ENCODE results near the gene MTMR12.
"Not testable (repeated sequence)": the region's sequence is repeated elsewhere in the genome, so short reads cannot be mapped to it uniquely, and the experiment has no call there.

MTMR12 gene

GRCh38 chr5:32297181-32298058 lies 15.3 kb downstream of the MTMR12 start:
- no peak for DNase-seq

DNA sequence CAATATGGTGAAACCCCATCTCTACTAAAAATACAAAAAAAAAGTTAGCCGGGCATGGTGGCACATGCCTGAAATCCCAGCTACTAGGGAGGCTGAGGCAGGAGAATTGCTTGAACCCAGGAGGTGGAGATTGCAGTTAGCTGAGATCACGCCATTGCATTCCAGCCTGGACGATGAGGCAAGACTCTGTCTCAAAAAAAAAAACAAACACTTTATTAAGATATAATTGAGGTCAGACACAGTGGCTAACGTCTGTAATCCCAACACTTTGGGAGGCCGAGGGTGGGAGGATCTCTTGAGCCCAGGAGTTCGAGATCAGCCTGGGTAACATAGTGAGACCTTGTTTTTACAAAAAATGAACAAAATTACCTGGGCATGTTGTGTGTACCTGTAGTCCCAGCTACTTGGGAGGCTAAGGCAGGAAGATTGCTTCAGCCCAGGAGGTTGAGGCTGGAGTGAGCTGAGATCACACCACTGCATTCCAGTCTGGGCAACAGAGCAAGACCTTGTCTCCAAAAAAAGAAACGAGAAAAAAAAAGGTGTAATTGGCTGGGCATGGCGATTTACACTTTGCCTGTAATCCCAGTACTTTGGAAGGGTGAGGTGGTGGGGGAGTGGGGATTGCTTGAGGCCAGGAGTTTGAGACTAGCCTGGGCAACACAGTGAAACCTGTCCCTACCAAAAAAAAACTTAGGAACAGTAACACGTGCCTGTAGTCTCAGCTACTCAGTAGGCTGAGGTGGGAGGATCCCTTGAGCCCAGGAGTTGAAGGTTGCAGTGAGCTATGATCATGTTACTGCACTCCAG lies 16.6 kb downstream of the MTMR12 start:
- DNase-seq, result not testable (repeated sequence)

- DNase-seq, result no peak
Observed at GRCh38 chr5:32291591-32291990, 21.1 kb downstream of the MTMR12 start.

DNA sequence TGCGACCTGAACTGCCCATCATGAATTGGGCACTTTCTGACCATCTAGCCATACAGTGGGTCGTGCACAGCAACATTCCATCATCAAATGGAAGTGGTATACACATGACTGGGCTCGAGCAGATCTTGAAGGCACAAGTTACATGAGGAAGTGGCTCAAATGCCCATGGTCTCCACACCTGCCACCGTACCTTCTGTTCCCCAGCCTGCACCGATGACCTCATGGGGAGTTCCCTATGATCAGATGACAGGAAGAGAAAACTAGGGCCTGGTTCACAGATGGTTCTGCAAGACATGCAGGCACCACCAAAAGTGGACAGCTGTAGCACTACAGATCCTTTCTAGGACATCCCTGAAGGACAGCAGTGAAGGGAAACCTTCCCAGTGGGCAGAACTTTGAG lies 21.8 kb downstream of the MTMR12 start:
- peak in 1 of 2 donors; percentile 59 for DNase-seq

- not testable (repeated sequence) for DNase-seq
Observed at GRCh38 chr5:32290501-32290900, 22.2 kb downstream of the MTMR12 start.

GRCh38 chr5:32289986-32290385 lies 22.8 kb downstream of the MTMR12 start:
- DNase-seq, result not testable (repeated sequence)

DNA sequence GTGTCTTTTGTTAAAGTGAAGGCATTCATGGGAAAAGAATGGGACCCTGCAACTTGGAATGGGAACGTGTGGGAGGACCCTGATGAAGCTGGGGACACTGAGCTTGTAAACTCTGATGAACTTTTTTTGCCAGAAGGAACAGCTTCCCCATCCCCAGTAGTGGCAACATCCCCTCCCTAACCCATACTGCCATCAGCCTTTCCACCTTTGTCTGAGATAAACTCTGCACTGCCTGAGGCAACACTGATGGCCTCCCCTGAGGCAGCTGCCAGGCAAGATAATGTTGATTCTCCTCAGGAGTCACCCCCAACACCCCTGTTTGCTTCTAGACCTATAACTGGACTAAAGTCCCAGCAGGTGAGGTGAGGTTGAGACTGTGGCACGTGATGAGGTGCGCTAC lies 24.6 kb downstream of the MTMR12 start:
- not testable (repeated sequence) for DNase-seq

DNA sequence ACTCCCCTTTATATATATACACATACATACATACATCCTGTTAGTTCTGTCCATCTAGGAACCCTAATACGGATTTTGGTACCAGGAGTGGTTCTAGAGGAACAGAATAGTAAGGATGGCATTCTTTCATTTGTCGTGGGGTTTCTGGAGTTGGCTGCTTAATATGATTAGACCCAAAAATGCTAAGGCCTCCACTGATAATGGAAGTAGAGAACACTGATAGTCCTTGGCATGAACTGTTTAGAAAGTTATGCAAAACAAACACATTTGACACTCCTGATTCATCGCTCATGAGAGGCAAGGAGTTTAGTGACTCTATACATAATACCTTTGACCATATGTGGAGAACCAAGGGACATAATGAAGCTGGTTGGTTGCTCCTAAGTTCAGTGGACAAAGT lies 25.2 kb downstream of the MTMR12 start:
- not testable (repeated sequence) for DNase-seq

GRCh38 chr5:32285510-32286138 lies 27.1 kb downstream of the MTMR12 start:
- no peak for DNase-seq

- peak in 1 of 2 donors; percentile 15 for DNase-seq
Observed at GRCh38 chr5:32283539-32284377, 29.0 kb downstream of the MTMR12 start.

- no peak for DNase-seq
Observed at GRCh38 chr5:32283061-32283460, 29.7 kb downstream of the MTMR12 start.

DNA sequence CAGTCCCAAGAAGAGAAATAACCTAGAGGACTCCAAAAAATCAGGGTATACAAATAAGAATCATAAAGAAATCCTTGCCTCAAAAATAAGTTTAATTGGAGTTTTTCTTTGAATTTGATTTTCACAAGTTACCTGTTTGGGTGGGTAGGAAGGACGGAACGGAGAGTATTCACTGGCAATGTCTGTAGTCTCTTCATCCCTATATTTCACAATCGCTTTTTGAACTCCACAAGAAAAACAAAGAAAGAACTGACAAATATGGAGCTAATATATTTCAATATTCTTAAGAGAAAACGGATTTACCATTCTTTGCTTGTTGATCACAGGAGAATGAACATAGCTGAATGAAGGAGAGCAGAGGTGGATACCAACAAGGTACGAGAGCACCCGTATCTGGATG lies 30.1 kb downstream of the MTMR12 start:
- DNase-seq, result no peak

- not testable (repeated sequence) for DNase-seq
Observed at GRCh38 chr5:32281378-32282133, 31.2 kb downstream of the MTMR12 start.

DNA sequence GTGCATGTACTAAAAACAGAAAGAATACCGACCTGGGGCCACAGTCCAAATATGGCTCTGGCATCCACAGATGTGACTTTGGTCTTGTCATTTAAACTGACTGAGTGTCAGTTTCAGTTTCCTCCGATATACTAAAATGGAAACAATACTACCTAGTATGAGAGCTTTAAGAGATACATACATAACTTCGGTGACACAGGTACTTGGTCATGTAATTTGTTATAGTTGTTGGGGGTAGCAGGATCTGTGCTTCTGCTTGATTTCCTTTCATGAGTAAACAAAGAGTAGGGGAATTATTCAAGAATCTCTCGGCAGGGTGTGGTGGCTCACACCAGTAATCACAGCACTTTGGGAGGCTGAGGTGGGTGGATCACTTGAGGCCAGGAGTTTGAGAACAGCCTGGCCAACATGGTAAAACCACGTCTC lies 32.1 kb downstream of the MTMR12 start:
- DNase-seq, result peak in 1 of 2 donors; percentile 25

DNA sequence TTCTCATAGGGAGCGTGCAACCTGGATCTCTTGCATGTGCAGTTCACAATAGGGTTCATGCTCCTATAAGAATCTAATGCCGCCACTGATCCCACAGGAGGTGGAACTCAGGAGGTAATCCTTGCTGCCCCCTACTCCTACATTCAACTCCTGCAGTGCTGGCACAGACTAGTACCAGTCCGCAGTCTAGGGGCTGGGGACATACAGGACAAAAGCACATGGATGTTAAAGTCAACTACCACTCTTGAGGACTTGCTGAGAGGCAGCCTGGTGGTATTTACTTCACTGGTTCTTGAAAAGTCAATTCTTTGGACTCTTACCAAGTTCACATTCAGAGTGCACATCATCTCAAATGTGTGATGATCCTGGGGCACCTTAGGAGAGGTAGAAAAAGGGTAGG lies 33.0 kb downstream of the MTMR12 start:
- no peak for DNase-seq

GRCh38 chr5:32279223-32279622 lies 33.5 kb downstream of the MTMR12 start:
- DNase-seq, result no peak

- DNase-seq, result peak; percentile 11 to 14
Observed at GRCh38 chr5:32278406-32278805, 34.3 kb downstream of the MTMR12 start.

- DNase-seq, result no peak
Observed at GRCh38 chr5:32277798-32278197, 34.9 kb downstream of the MTMR12 start.

DNA sequence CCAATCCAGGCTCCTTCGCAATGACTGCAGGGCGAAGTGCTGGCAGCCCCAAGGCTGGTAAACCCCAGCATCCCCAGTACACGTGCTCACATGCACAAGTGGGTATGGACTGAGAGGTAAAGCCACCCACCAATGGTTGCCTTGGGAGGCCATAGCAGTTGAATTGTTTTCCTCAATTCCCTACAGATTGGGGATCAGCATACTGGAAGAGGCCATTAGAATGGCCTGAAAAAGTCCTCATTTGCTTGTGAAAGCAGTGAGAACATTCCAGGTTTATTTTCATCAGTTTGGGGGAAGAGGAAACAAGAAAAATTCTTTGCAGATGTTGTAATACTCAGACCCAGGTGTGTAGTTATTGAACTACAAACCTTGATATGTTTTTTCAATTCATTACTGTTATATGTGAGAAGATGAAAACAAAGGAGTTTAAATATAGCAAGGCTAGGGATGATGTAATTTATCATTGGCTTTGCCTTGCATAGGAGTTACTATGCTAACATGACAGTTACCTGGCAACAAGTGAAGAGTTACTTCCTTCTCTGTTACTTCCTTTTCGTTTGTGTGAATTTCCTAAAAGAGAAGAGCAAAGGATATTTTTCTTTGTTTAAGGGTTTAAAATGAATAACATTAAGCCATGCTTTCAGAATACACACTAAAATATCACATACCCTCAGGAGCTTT lies 36.4 kb downstream of the MTMR12 start:
- DNase-seq, result peak in 1 of 2 donors; percentile 46

DNA sequence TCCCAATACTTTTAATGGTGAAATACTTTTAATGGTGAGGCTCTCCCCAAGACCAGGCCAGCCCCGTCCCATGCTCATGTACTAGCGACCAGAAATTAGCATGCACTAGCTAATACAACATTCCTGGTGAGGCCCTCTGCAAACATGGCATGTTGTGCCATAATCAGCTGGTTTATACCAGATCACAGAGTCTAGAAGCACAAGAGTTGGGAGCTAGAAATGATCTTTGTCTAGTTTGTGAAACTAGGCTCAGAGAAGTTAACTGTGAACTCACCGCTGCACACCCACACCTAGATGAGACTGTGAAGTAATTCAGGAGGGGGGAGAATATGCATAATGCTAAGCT lies 37.4 kb downstream of the MTMR12 start:
- DNase-seq, result no peak
